CD8-positive, alpha-beta memory T cell (primary cell): Measurements from ENCODE around the gene KRT32. TPM values are rescaled to one million over a fixed set of nuclear protein-coding genes. Genes with fewer than 3 reads are reported as not detected.
A peak's percentile ranks its signal among the peaks of the same experiment; 100 is the strongest.
"Not testable (repeated sequence)": the region's sequence is repeated elsewhere in the genome, so short reads cannot be mapped to it uniquely, and the experiment has no call there.

Experiments
- CTCF ChIA-PET: fragments of 350-600 bp; sonication (Branson Sonifier 250); formaldehyde crosslinking; loops from one replicate; lab custom pipeline; 2021; ENCODE audit warnings: antibody characterized with exemption; lab: Charles Lee
- POLR2A ChIA-PET: fragments of 350-600 bp; sonication (Branson Sonifier 250); formaldehyde crosslinking; loops from one replicate; lab custom pipeline; 2021; ENCODE audit warnings: antibody characterized with exemption; lab: Charles Lee
- DNase-seq, 5 donors: peaks; one replicate each; pipeline versions ENCODE4 v3.0.0 to v3.0.0-alpha.2; 2020 to 2022; ENCODE audit warnings: mixed read lengths in 1 of 5
- H3K27ac ChIP-seq: one replicate; pipeline ENCODE4 v1.7.0; 2013; ENCODE audit warnings: low read depth, mild to moderate bottlenecking, low read length, moderate library complexity
- H3K27me3 ChIP-seq: 2 replicates; pipeline ENCODE4 v1.7.0; 2013; ENCODE audit warnings: low read length, mild to moderate bottlenecking; ENCODE audit not compliant: insufficient read depth, poor library complexity, severe bottlenecking
- H3K36me3 ChIP-seq: 2 replicates; pipeline ENCODE4 v1.7.0; 2013; ENCODE audit warnings: mild to moderate bottlenecking, low read length, moderate library complexity; ENCODE audit not compliant: insufficient read depth
- H3K4me1 ChIP-seq: 2 replicates; pipeline ENCODE4 v1.7.0; 2013; ENCODE audit warnings: mild to moderate bottlenecking, low read length, moderate library complexity; ENCODE audit not compliant: insufficient read depth
- H3K4me3 ChIP-seq: 2 replicates; pipeline ENCODE4 v1.7.0; 2013; ENCODE audit warnings: mild to moderate bottlenecking, low read length
- H3K9me3 ChIP-seq: 2 replicates; pipeline ENCODE4 v1.7.0; 2013; ENCODE audit warnings: mild to moderate bottlenecking, low read length
- H3K27ac Mint-ChIP-seq, 8 donors: one replicate each; pipeline ENCODE4 v1.8.0; 2020 to 2021; ENCODE audit warnings: mixed read lengths in 8 of 8, mild to moderate bottlenecking in 6 of 8, inconsistent platforms in 3 of 8, moderate library complexity in 3 of 8
- H3K27me3 Mint-ChIP-seq, 2 donors: one replicate each; pipeline ENCODE4 v1.8.0; 2020 to 2021; ENCODE audit warnings: mixed read lengths in 2 of 2, mild to moderate bottlenecking in 1 of 2, moderate library complexity in 1 of 2
- H3K36me3 Mint-ChIP-seq, 3 donors: one replicate each; pipeline ENCODE4 v1.8.0; 2020 to 2021; ENCODE audit warnings: mixed read lengths in 3 of 3, inconsistent platforms in 1 of 3, mild to moderate bottlenecking in 1 of 3
- H3K4me1 Mint-ChIP-seq, 3 donors: one replicate each; pipeline ENCODE4 v1.8.0; 2020 to 2021; ENCODE audit warnings: mixed read lengths in 3 of 3, inconsistent platforms in 1 of 3, mild to moderate bottlenecking in 1 of 3
- H3K4me3 Mint-ChIP-seq, 7 donors: one replicate each; pipeline ENCODE4 v1.8.0; 2020 to 2021; ENCODE audit warnings: mixed read lengths in 7 of 7, mild to moderate bottlenecking in 6 of 7, moderate library complexity in 4 of 7, inconsistent platforms in 2 of 7
- H3K9me3 Mint-ChIP-seq, 5 donors: one replicate each; pipeline ENCODE4 v1.8.0; 2020 to 2022; ENCODE audit warnings: mixed read lengths in 5 of 5, mild to moderate bottlenecking in 3 of 5, moderate library complexity in 2 of 5, inconsistent platforms in 1 of 5
- polyA plus RNA-seq: library from polyadenylated mRNA; unstranded; fragments of 300-500 nt; fragmentation: Illumina TruSeq; gene quantifications from one replicate; pipeline ENCODE4 v1.2.3, GENCODE V29; 2021
- total RNA-seq, 2 experiments: library from RNA; stranded (reverse); gene quantifications; one replicate each; pipeline ENCODE4 v1.2.3, GENCODE V29; 2021

The KRT32 gene
- total and polyA plus RNA-seq, 3 experiments from 2014 or later, result not detected

DNA sequence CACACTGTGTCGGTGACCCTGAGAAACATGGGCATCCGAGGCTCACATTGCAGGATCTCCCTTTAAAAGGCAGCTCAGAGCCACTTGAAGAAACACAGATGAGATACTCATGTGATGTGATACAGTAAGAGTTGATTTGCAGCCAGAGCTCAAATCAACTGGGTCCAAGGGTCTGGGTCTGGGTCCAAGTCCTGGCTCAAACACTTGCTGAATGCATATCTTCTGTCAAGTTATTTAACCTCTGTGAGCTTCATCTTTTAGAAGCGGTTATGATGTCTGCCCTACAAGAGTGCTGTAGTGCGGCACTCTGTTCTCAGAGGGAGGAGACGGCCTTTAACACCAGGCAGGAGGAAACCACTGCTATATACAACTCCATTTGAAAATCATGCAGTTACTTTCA lies 32.8 kb downstream of the KRT32 start:
- H3K27ac ChIP-seq, result no peak overlapping the region
- H3K9me3 Mint-ChIP-seq, result no peaks in the 10 kb centered on the region
- H3K4me1 Mint-ChIP-seq, result peaks cover 0 to 3% (median 0%) of the 10 kb centered on the region in 3 donors
- H3K27ac Mint-ChIP-seq, result peak overlapping the region in 2 of 8 donors; percentile 42 to 48
- peaks cover 6 to 22% of the 10 kb centered on the region in 2 donors for H3K27me3 Mint-ChIP-seq
- no peaks in the 10 kb centered on the region for H3K36me3 Mint-ChIP-seq
- ChIA-PET CTCF (no interaction called here), POLR2A (no interaction called here)
- no peak overlapping the region for H3K4me3 ChIP-seq
- H3K36me3 ChIP-seq, result no peaks in the 10 kb centered on the region
- no peaks in the 10 kb centered on the region for H3K27me3 ChIP-seq
- no peak for DNase-seq
- H3K9me3 ChIP-seq, result no peaks in the 10 kb centered on the region
- H3K4me3 Mint-ChIP-seq, result no peak overlapping the region
- H3K4me1 ChIP-seq, result no peaks in the 10 kb centered on the region

DNA sequence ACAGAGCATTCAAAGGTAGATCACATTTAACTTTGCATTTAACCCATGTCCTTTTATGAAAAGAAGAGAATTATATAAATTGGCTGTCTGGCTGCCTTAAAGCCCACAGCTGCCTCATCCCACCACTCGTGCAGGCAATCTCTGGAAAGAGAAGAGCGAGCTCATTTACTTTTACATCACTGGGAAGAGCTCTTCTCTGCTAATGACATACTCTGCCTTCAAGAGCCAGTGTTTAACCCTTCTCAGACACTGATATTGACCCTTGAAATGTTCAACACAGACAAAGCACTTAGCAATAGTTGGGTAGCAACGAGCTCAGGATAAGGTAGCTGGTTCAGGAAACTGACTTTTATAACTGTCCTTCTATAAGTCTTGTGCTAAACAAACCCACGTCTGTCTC lies 33.2 kb downstream of the KRT32 start:
- no peaks in the 10 kb centered on the region for H3K36me3 Mint-ChIP-seq
- no peaks in the 10 kb centered on the region for H3K9me3 Mint-ChIP-seq
- no peak overlapping the region for H3K4me3 Mint-ChIP-seq
- Histone ChIP-seq H3K4me3 (no peak overlapping the region), H3K9me3 (no peaks in the 10 kb centered on the region), H3K27ac (no peak overlapping the region), H3K36me3 (no peaks in the 10 kb centered on the region), H3K4me1 (no peaks in the 10 kb centered on the region), H3K27me3 (no peaks in the 10 kb centered on the region)
- no peak overlapping the region for H3K27ac Mint-ChIP-seq
- POLR2A ChIA-PET, result interaction anchor here (0.6 kb wide), 1 partner anchor 1080 kb away, joined by 3 read pairs; no protein-coding TSS in a partner anchor
- CTCF ChIA-PET, result no interaction called here
- H3K27me3 Mint-ChIP-seq, result peaks cover 6 to 20% of the 10 kb centered on the region in 2 donors
- H3K4me1 Mint-ChIP-seq, result peaks cover 0 to 3% (median 0%) of the 10 kb centered on the region in 3 donors
- DNase-seq, result no peak

DNA sequence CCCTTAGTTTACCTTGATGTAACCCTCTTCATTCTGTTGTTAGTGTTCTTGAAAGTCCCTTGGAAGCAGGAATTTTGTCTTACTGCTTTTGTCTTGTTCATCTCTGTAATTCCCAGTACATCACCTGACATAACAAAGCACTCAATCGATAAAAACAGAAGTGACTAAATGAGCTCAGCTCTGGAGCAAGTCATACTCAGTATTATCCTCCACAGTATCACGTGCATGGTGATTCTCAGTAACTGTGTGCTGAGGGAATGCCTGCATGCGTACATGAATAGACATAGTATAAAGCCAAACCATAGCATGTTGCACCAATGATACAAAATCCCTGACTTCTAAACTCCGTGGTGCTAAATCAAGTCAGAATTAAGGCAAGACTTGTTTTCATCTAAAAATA lies 33.6 kb downstream of the KRT32 start:
- no peak for DNase-seq
- Mint-ChIP-seq H3K4me1 (peaks cover 0 to 3% (median 0%) of the 10 kb centered on the region in 3 donors), H3K27me3 (peaks cover 5 to 24% of the 10 kb centered on the region in 2 donors), H3K9me3 (no peaks in the 10 kb centered on the region), H3K27ac (no peak overlapping the region), H3K4me3 (no peak overlapping the region), H3K36me3 (no peaks in the 10 kb centered on the region)
- Histone ChIP-seq H3K4me1 (no peaks in the 10 kb centered on the region), H3K4me3 (no peak overlapping the region), H3K9me3 (no peaks in the 10 kb centered on the region), H3K36me3 (no peaks in the 10 kb centered on the region), H3K27me3 (no peaks in the 10 kb centered on the region), H3K27ac (no peak overlapping the region)
- CTCF ChIA-PET, result no interaction called here
- POLR2A ChIA-PET, result interaction anchor here (0.6 kb wide), 1 partner anchor 1080 kb away, joined by 3 read pairs; no protein-coding TSS in a partner anchor

DNA sequence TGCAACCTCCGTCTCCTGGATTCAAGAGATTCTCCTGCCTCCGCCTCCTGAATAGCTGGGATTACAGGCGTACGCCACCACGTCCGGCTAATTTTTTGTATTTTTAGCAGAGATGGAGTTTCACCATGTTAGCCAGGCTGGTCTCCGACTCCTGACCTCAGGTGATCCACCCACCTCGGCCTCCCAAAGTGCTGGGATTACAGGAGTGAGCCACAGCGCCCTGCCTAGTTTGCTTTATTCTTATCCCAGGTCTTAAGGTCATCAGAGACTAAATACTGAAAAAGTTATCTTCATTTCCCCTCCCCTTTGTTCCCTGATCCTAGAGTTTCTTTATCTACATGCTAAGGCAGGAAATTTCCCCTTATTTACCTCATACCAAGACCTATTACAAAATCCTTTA lies 36.8 kb downstream of the KRT32 start:
- H3K27me3 ChIP-seq, H3K4me3 ChIP-seq, H3K27ac ChIP-seq, H3K36me3 Mint-ChIP-seq, H3K4me3 Mint-ChIP-seq, H3K9me3 ChIP-seq, H3K4me1 ChIP-seq, H3K27ac Mint-ChIP-seq, H3K9me3 Mint-ChIP-seq, H3K36me3 ChIP-seq, CTCF ChIA-PET, POLR2A ChIA-PET, DNase-seq, H3K4me1 Mint-ChIP-seq: not testable (repeated sequence)
- H3K27me3 Mint-ChIP-seq, result peaks cover 5 to 25% of the 10 kb centered on the region in 2 donors

- Histone ChIP-seq H3K27me3 (no peaks in the 10 kb centered on the region), H3K4me3 (no peak overlapping the region), H3K36me3 (no peaks in the 10 kb centered on the region), H3K4me1 (no peaks in the 10 kb centered on the region), H3K27ac (no peak overlapping the region), H3K9me3 (no peaks in the 10 kb centered on the region)
- H3K4me1 Mint-ChIP-seq, result peaks cover 0 to 2% (median 0%) of the 10 kb centered on the region in 3 donors
- CTCF ChIA-PET, result no interaction called here
- POLR2A ChIA-PET, result no interaction called here
- no peak for DNase-seq
- H3K9me3 Mint-ChIP-seq, result no peaks in the 10 kb centered on the region
- peaks cover 5 to 25% of the 10 kb centered on the region in 2 donors for H3K27me3 Mint-ChIP-seq
- H3K36me3 Mint-ChIP-seq, result no peaks in the 10 kb centered on the region
- H3K27ac Mint-ChIP-seq, result no peak overlapping the region
- no peak overlapping the region for H3K4me3 Mint-ChIP-seq
Observed at GRCh38 chr17:41429667-41430066, 37.5 kb downstream of the KRT32 start.

- no peaks in the 10 kb centered on the region for H3K4me1 Mint-ChIP-seq
- Histone ChIP-seq H3K36me3 (no peaks in the 10 kb centered on the region), H3K4me1 (no peaks in the 10 kb centered on the region), H3K27me3 (no peaks in the 10 kb centered on the region), H3K9me3 (no peaks in the 10 kb centered on the region), H3K27ac (no peak overlapping the region), H3K4me3 (no peak overlapping the region)
- no peaks in the 10 kb centered on the region for H3K36me3 Mint-ChIP-seq
- H3K27me3 Mint-ChIP-seq, result peaks cover 5 to 25% of the 10 kb centered on the region in 2 donors
- H3K27ac Mint-ChIP-seq, result no peak overlapping the region
- H3K4me3 Mint-ChIP-seq, result no peak overlapping the region
- ChIA-PET CTCF (no interaction called here), POLR2A (interaction anchor here (0.7 kb wide), 1 partner anchor 385 kb away, joined by 3 read pairs; no protein-coding TSS in a partner anchor)
- DNase-seq, result no peak
- no peaks in the 10 kb centered on the region for H3K9me3 Mint-ChIP-seq
Observed at GRCh38 chr17:41428591-41429291, 38.4 kb downstream of the KRT32 start.

- Histone ChIP-seq H3K9me3 (no peaks in the 10 kb centered on the region), H3K4me1 (peaks cover 6% of the 10 kb centered on the region), H3K4me3 (no peak within 1 kb of the TSS), H3K27me3 (no peaks in the 10 kb centered on the region), H3K27ac (no peak within 1 kb of the TSS), H3K36me3 (no peaks in the 10 kb centered on the region)
- Mint-ChIP-seq H3K27ac (no peak within 1 kb of the TSS), H3K4me1 (peaks cover 7 to 12% (median 11%) of the 10 kb centered on the region in 3 donors), H3K9me3 (no peaks in the 10 kb centered on the region), H3K27me3 (peaks cover 3 to 10% of the 10 kb centered on the region in 2 donors), H3K4me3 (no peak within 1 kb of the TSS), H3K36me3 (no peaks in the 10 kb centered on the region)
- CTCF ChIA-PET, result no interaction called here
- no peak for DNase-seq
- POLR2A ChIA-PET, result no interaction called here
Observed at GRCh38 chr17:41424111-41424635, 43.0 kb downstream of the KRT32 start, which contains the start of gene KRT37. TSS of gene KRT37 (minus strand) at chr17:41424585. CDS start at chr17:41424523, 62 bp downstream.

DNA sequence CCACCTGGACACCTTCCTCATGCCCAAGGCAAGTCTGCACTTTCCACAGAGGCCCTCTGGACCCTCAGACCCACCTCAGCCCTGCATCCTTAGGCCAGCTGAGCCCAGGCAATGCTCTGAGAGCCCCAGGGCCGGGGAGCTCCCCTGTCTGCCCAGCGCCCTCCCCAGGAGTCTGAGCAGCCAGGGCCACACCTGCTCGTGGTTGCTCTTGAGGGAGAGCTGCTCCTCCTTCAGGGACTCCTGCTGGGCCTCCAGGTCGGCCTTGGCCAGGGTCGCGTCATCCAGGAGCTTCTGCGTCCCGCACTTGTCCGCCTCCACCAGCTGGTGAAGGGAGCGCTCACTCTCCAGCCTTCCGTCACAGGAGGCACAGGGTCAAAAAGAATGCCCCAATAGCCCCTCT lies 44.6 kb downstream of the KRT32 start:
- H3K36me3 ChIP-seq, CTCF ChIA-PET, H3K27ac Mint-ChIP-seq, H3K4me3 Mint-ChIP-seq, H3K9me3 Mint-ChIP-seq, DNase-seq, H3K9me3 ChIP-seq, H3K27me3 Mint-ChIP-seq, H3K4me1 ChIP-seq, H3K4me3 ChIP-seq, H3K27me3 ChIP-seq, POLR2A ChIA-PET, H3K27ac ChIP-seq, H3K36me3 Mint-ChIP-seq: not testable (repeated sequence)
- H3K4me1 Mint-ChIP-seq, result peaks cover 7 to 16% (median 14%) of the 10 kb centered on the region in 3 donors
